Stimulated activated CD4-positive, alpha-beta T cell treated with anti-CD3 and anti-CD28 coated beads, Interleukin-1b, Interleukin-23, amount 100 ng/mL, for 1 hour (primary cell): ENCODE data around the gene LINC00305.

Experiments used
- DNase-seq, 2 donors: peaks; one replicate each; pipeline ENCODE4 v3.0.0-alpha.2; 2020; ENCODE audit warnings: low read depth in 2 of 2

The LINC00305 gene

GRCh38 chr18:64148988-64149387 lies at the start of gene LINC00305:
LINC00305 (minus strand) TSS chr18:64149088.
- no peak for DNase-seq

- DNase-seq: no peak
Observed at GRCh38 chr18:64191069-64191468, 42.2 kb upstream of the LINC00305 start.

DNA sequence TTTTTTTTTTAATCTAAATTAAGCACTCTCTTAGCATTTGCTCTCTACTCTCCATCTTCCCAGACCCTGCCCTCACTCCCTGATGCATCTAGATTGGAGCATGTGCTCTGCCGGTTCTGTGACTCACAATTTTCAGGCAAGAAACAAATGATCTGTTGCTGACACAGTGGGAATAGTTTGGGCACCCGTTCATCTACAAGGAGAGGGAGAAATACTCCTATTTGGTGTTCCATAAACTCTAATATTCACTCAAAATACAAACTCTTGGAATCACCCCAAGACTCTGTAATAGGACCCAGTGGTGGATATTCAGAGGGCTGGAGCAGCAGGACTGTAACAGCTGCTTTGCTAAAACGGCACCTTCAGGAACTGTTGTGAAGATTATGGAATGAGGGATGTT lies 37.1 kb upstream of the LINC00305 start:
- DNase-seq: no peak

- DNase-seq: no peak
Observed at GRCh38 chr18:64183665-64184064, 34.8 kb upstream of the LINC00305 start.

GRCh38 chr18:64180617-64181016 lies 31.7 kb upstream of the LINC00305 start:
- no peak for DNase-seq

DNA sequence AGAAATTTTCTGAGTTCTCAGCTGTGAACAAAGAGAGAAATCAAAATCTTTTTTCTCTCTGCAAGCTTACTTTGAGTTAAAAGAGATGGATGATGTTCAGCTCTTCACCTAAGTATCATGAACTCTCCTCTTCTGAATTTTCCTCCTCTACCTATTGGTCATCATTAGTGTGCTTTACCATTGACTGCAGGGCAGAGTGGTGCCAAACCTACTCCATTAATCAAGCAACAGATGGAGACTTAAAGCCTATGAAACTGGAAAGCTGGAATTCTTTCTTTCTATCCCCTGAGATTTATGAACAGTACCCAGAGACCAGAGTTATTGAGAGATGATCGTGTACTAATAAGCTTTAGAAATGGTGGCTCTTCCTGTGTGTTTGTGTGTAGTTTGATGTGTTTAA lies 31.3 kb upstream of the LINC00305 start:
- DNase-seq: no peak

GRCh38 chr18:64179556-64180080 lies 30.7 kb upstream of the LINC00305 start:
- no peak for DNase-seq

- no peak for DNase-seq
Observed at GRCh38 chr18:64178860-64179259, 30.0 kb upstream of the LINC00305 start.

- DNase-seq: no peak
Observed at GRCh38 chr18:64175432-64175831, 26.5 kb upstream of the LINC00305 start.

DNA sequence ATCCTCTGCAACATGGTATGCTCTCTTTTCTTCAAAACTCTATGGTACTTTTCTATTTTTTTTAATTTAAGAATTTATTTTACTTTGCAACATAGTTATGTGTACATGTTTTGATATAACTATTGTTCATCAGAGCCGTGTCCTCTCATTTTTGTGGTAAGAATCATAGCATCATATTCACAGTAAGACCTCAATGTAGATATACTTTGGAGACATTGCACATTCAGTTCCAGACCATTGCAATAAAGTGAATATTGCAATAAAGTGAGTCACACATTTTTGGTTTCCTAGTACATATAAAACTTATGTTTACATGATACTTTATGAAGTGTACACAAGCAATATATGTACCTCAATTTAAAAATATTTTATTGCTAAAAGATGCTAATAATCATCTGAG lies 22.7 kb upstream of the LINC00305 start:
- no peak for DNase-seq

DNA sequence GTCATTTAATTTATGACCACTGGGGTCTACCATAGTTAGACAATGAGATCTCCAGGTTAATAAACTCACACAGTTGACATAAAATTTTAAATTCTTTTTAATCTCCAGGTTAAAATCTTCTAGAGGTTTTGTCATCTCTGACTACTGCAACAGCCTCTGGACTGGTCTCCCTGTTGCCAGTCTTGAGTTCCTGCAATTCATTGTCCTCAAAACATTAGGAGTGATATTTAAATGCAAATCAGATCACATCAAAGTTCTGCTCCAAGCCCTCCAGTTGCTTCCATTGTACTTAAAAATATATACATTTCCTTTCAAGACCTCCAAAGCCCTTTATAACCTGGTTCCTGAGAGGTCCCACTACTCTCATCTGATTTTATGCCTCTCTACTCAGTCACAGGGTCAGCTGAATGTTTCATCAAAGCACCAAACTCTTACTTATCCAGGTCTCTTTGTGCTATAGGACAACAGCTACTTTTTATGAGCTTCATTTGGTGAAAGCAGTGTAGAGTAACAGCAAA lies 18.6 kb upstream of the LINC00305 start:
- DNase-seq: no peak

DNA sequence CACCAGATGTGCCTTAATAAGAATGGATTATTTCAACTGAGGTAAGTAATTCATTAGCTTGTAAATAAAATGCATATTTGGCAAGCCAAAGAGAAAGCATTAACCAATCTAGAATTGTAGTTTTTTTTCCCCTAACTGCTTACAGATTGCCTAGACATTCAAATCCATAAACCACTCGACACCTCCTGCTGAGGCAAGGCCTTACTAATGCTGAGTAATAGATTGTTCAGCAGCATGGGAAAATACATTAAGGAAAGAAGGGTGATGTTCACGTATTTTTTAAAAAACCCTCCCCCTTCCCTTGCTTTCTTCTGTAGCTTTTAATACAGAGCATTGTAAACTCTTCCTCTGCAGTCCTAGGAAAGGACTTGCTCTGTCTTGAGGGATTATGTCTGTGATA lies 17.0 kb upstream of the LINC00305 start:
- DNase-seq: no peak

DNA sequence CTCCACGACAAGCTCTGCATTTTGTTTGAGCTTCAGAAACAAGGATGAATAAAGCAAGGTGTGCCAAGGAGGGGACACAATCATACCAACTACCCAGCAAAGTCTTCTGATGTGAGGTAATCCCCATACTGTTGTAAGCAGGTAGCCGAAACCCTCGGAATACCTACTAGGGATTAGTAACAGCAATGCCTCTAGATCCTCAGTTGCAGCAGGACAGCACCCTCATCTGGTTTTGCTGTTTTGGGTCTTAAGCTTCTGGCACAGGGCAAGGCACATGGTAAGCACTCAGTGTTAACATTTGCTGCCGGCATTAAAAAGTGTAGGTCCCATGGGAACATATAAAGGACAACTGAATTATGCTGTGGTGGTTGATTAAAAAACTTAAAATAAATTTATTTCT lies 16.0 kb upstream of the LINC00305 start:
- DNase-seq: no peak

GRCh38 chr18:64149916-64150438 lies 1.1 kb upstream of the LINC00305 start:
- no peak for DNase-seq

- no peak for DNase-seq
Observed at GRCh38 chr18:64142904-64143303, 6.0 kb downstream of the LINC00305 start.

- DNase-seq: no peak
Observed at GRCh38 chr18:64137914-64138313, 11.0 kb downstream of the LINC00305 start.

- DNase-seq: no peak
Observed at GRCh38 chr18:64134044-64134747, 14.7 kb downstream of the LINC00305 start.

GRCh38 chr18:64132871-64133270 lies 16.0 kb downstream of the LINC00305 start:
- DNase-seq: no peak

- DNase-seq: no peak
Observed at GRCh38 chr18:64131314-64131713, 17.6 kb downstream of the LINC00305 start.

DNA sequence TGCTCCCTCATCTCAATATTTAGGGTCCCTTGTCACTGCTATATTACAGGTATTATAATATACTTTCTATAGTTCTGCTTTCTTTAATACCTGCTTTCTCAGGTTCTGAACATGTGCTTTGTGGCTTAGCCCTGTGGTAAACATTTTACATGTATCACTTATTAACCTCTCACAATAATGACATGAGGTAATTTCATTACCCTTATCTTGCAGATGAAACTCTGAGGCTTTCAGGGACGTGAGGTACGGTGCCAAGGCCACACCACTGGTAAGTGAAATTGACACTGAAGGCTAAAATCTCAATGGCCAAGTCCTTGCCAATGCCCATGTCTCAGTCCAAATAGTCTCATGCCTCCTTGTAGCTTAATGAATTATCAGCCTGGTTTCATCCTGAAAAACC lies 21.7 kb downstream of the LINC00305 start:
- no peak for DNase-seq

DNA sequence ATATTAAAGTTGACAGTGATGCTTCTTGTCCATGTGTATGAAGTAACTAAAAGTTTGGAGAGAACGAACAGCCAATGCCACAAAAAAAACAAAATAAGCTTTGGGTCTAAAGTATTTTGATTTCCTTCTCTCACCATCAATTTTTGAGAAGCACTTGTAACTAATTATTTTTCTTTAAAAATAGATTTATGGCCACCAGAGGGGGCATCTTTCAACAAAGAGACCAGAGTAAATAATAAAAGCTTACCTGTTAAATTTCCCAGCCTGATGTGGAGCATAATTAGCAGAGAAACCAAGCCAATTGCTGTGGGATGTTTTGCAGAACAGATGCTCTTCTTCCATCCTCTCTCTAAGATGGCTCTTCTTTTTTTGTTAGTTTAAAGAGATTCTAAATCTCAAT lies 29.0 kb downstream of the LINC00305 start:
- DNase-seq: no peak

- no peak for DNase-seq
Observed at GRCh38 chr18:64118406-64118805, 30.5 kb downstream of the LINC00305 start.

GRCh38 chr18:64116571-64117175 lies 32.2 kb downstream of the LINC00305 start:
- DNase-seq: no peak
